Liver (tissue), 9 donors: ENCODE data around the gene UBTF. TPM values are rescaled to one million over a fixed set of nuclear protein-coding genes. Genes with fewer than 3 reads are reported as not detected.

Source experiments
- DNase-seq: peaks from one replicate; pipeline ENCODE4 v3.0.0-alpha.2; 2017; ENCODE audit warnings: low spot score
- H3K27ac ChIP-seq, 2 donors: one replicate each; pipeline ENCODE4 v1.7.0; 2013; ENCODE audit warnings: inconsistent platforms in 2 of 2, low read length in 2 of 2, control low read depth in 1 of 2, low read depth in 1 of 2, mild to moderate bottlenecking in 1 of 2
- H3K27me3 ChIP-seq, 4 donors: one replicate each; pipeline versions ENCODE4 v1.6.1 to v1.7.0; 2013; ENCODE audit warnings: low read length in 3 of 4, inconsistent platforms in 1 of 4, mild to moderate bottlenecking in 1 of 4, moderate library complexity in 1 of 4; ENCODE audit not compliant: control insufficient read depth in 4 of 4, insufficient read depth in 4 of 4
- H3K36me3 ChIP-seq, 4 donors: one replicate each; pipeline versions ENCODE4 v1.6.1 to v1.7.0; 2013; ENCODE audit warnings: low read length in 3 of 4, mild to moderate bottlenecking in 3 of 4, low read depth in 1 of 4, moderate library complexity in 1 of 4; ENCODE audit not compliant: control insufficient read depth in 4 of 4, insufficient read depth in 3 of 4
- H3K4me1 ChIP-seq, 4 donors: one replicate each; pipeline versions ENCODE4 v1.6.1 to v1.7.0; 2013; ENCODE audit warnings: low read length in 3 of 4, mild to moderate bottlenecking in 3 of 4, moderate library complexity in 1 of 4; ENCODE audit not compliant: control insufficient read depth in 4 of 4, insufficient read depth in 4 of 4
- H3K4me3 ChIP-seq, 3 donors: one replicate each; pipeline versions ENCODE4 v1.6.1 to v1.7.0; 2013; ENCODE audit warnings: low read length in 3 of 3, control low read depth in 1 of 3, low read depth in 1 of 3, mild to moderate bottlenecking in 1 of 3
- H3K9ac ChIP-seq, 2 donors: one replicate each; pipeline ENCODE4 v1.7.0; 2013; ENCODE audit warnings: low read length in 2 of 2, mild to moderate bottlenecking in 2 of 2, moderate library complexity in 2 of 2, control low read depth in 1 of 2, low read depth in 1 of 2
- H3K9me3 ChIP-seq, 4 donors: one replicate each; pipeline versions ENCODE4 v1.6.1 to v1.7.0; 2013; ENCODE audit warnings: low read length in 3 of 4; ENCODE audit not compliant: control insufficient read depth in 4 of 4
- EGR1 ChIP-seq, 2 donors: IDR thresholded peaks; 2 replicates each; pipeline ENCODE4 v1.6.1; 2016 to 2018; ENCODE audit warnings: antibody characterized with exemption in 2 of 2, low read depth in 2 of 2
- FOXA1 ChIP-seq: IDR thresholded peaks from 2 replicates; pipeline ENCODE4 v1.6.1; 2016; ENCODE audit warnings: antibody characterized with exemption
- FOXA2 ChIP-seq: IDR thresholded peaks from 2 replicates; pipeline ENCODE4 v1.6.1; 2016; ENCODE audit warnings: antibody characterized with exemption
- GABPA ChIP-seq, 2 donors: IDR thresholded peaks in 1 of 2; conservative IDR thresholded peaks in 1 of 2; 2 replicates each; pipeline ENCODE4 v1.6.1; 2016; ENCODE audit warnings: antibody characterized with exemption in 2 of 2, mild to moderate bottlenecking in 1 of 2, moderate library complexity in 1 of 2
- HNF4A ChIP-seq, 2 donors: conservative IDR thresholded peaks; 2 replicates each; pipeline ENCODE4 v1.6.1; 2016; ENCODE audit warnings: antibody characterized with exemption in 2 of 2, mild to moderate bottlenecking in 2 of 2
- HNF4G ChIP-seq: IDR thresholded peaks from 2 replicates; pipeline ENCODE4 v1.6.1; 2016; ENCODE audit warnings: antibody characterized with exemption
- JUND ChIP-seq, 2 donors: IDR thresholded peaks; 2 replicates each; pipeline ENCODE4 v1.6.1; 2016; ENCODE audit warnings: antibody characterized with exemption in 2 of 2
- NR2F2 ChIP-seq: IDR thresholded peaks from 2 replicates; pipeline ENCODE4 v1.6.1; 2016; ENCODE audit warnings: antibody characterized with exemption
- RAD21 ChIP-seq, 2 donors: IDR thresholded peaks; 2 replicates each; pipeline ENCODE4 v1.6.1; 2016; ENCODE audit warnings: antibody characterized with exemption in 2 of 2, mild to moderate bottlenecking in 2 of 2
- RXRA ChIP-seq, 2 donors: IDR thresholded peaks; 2 replicates each; pipeline ENCODE4 v1.6.1; 2017 to 2018; ENCODE audit warnings: antibody characterized with exemption in 2 of 2, mild to moderate bottlenecking in 1 of 2
- SP1 ChIP-seq: IDR thresholded peaks from 2 replicates; pipeline ENCODE4 v1.6.1; 2018; ENCODE audit warnings: antibody characterized with exemption, mild to moderate bottlenecking
- TAF1 ChIP-seq: conservative IDR thresholded peaks from 2 replicates; pipeline ENCODE4 v1.6.1; 2016; ENCODE audit warnings: antibody characterized with exemption, mild to moderate bottlenecking
- YY1 ChIP-seq: IDR thresholded peaks from 2 replicates; pipeline ENCODE4 v1.6.1; 2016; ENCODE audit warnings: antibody characterized with exemption, mild to moderate bottlenecking
- WGBS: extraction: QIAGEN DNeasy Blood & Tissue Kit; methylation state at CpG from one replicate; pipeline ENCODE4 v1.1.7; 2013; 5-methylcytosine and 5-hydroxymethylcytosine counted together
- polyA plus RNA-seq, 2 donors: library from polyadenylated mRNA; stranded (reverse) in 1 of 2; unstranded in 1 of 2; fragments of 200-250 nt in 1 of 2; fragments of >200 nt in 1 of 2; fragmentation: Nextera tagmentation in 1 of 2; extraction: Ambion mirVana in 1 of 2; gene quantifications; one replicate each; pipeline versions ENCODE4 v1.2.1 to v1.2.3, GENCODE V29; 2013 to 2015
- total RNA-seq, 2 donors: library from RNA; depleted of rRNA; stranded (reverse); fragments of >200 nt; gene quantifications; one replicate each; pipeline ENCODE4 v1.2.3, GENCODE V29; 2014
- TF ChIP-seq, protein P1 (sequence below): fragments of 150-350 bp; IDR thresholded peaks from 2 replicates; pipeline ENCODE4 v1.5.1; 2017; ENCODE audit warnings: improper control_type of control experiment, low read depth, low read length; ENCODE audit not compliant: missing input control
- TF ChIP-seq, protein P2 (sequence below): IDR thresholded peaks from 2 replicates; pipeline ENCODE4 v1.6.1; 2016; ENCODE audit warnings: antibody characterized with exemption
- TF ChIP-seq, protein P3 (sequence below): IDR thresholded peaks from 2 replicates; pipeline ENCODE4 v1.6.1; 2016; ENCODE audit warnings: antibody characterized with exemption
- TF ChIP-seq, protein P4 (sequence below): IDR thresholded peaks from 2 replicates; pipeline ENCODE4 v1.6.1; 2016; ENCODE audit warnings: antibody characterized with exemption
- TF ChIP-seq, protein P5 (sequence below): IDR thresholded peaks from 2 replicates; pipeline ENCODE4 v1.6.1; 2016; ENCODE audit warnings: antibody characterized with exemption, mild to moderate bottlenecking
- donor health status: healthy.
- donor health status: healthy.
- donor health status: healthy.
- donor health status: healthy.
- donor health status: healthy.

UBTF gene
- total and polyA plus RNA-seq, 4 donors, result 12.5 to 39.6 (median 23.9) TPM

DNA sequence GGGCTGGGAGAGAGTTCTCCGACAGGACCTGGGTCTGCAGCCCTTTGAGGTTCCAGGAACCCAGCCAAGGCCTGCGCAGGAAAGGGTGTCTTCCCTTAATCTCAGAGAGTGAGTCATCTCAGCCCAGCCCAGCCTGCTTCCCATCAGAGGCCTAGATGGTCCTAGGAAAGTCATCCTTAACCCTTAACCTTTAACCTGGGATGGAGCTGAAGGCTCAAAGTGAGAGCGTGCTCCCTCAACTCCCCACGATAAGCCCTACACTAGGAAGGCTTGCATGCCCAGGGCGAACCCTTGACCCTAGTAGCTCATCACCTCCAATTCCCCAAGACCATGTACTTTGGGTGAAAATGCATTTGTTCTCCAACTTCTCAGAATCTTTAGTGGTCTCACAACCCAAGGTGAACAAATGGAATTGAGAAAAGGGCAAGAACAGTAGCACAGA lies 15.0 kb downstream of the UBTF start:
- WGBS, result 72% methylated on average over 5 of the region's 5 CpGs
- DNase-seq, result no peak
- no peak overlapping the region for H3K27ac ChIP-seq
- peaks cover 1 to 23% (median 20%) of the 10 kb centered on the region in 4 donors for H3K36me3 ChIP-seq
- H3K4me1 ChIP-seq, result peaks cover 0 to 11% (median 4%) of the 10 kb centered on the region in 4 donors
- H3K27me3 ChIP-seq, result no peaks in the 10 kb centered on the region
- TF ChIP-seq HNF4A (conservative IDR thresholded peaks at IDR 0.05) (no peak), FOXA1 (no peak)
- TF ChIP-seq, protein P1, sequence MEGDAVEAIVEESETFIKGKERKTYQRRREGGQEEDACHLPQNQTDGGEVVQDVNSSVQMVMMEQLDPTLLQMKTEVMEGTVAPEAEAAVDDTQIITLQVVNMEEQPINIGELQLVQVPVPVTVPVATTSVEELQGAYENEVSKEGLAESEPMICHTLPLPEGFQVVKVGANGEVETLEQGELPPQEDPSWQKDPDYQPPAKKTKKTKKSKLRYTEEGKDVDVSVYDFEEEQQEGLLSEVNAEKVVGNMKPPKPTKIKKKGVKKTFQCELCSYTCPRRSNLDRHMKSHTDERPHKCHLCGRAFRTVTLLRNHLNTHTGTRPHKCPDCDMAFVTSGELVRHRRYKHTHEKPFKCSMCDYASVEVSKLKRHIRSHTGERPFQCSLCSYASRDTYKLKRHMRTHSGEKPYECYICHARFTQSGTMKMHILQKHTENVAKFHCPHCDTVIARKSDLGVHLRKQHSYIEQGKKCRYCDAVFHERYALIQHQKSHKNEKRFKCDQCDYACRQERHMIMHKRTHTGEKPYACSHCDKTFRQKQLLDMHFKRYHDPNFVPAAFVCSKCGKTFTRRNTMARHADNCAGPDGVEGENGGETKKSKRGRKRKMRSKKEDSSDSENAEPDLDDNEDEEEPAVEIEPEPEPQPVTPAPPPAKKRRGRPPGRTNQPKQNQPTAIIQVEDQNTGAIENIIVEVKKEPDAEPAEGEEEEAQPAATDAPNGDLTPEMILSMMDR, result no peak
- H3K9me3 ChIP-seq, result no peaks in the 10 kb centered on the region
- H3K4me3 ChIP-seq, result no peak overlapping the region
- no peak overlapping the region for H3K9ac ChIP-seq

DNA sequence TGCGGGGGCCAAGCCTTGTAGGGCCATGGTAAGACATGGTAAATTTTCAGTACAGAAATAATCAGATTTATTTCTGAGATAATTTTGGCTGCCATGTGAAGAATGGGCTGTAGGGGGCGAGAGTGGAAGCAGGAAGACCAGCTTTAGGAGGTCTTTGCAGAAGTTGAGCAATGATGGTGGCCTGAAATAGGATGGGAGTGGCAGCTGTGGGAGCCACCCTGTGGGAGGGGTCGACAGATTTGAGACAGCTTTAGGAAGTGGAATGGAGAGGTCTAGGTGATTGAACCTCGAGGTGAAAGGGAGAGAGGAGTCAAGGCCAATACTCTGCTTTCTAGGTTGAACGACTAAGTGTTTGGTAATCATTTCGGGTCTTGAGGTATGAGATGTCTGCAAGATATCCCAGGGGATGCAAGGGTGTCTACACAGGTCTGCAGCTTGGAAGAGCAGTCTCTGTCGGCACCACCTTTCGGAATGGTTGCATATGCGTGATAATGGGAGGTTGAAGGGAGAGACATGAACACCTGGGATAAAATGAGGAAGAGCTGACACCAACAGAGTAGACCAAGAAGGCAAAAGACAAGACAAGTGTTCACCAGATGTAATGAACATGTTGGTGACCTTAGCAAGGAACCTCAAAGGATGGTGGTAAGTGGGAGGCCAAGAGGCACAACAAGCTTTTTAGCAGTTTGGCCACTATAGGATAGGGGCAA lies 15.6 kb downstream of the UBTF start:
- no peak for DNase-seq
- Histone ChIP-seq H3K36me3 (peaks cover 1 to 19% (median 15%) of the 10 kb centered on the region in 4 donors), H3K9ac (no peak overlapping the region), H3K27ac (no peak overlapping the region), H3K9me3 (no peaks in the 10 kb centered on the region), H3K4me3 (no peak overlapping the region), H3K27me3 (no peaks in the 10 kb centered on the region), H3K4me1 (peaks cover 0 to 11% (median 4%) of the 10 kb centered on the region in 4 donors)
- TF ChIP-seq, protein P1, result peak; percentile 56
- TF ChIP-seq FOXA1, result no peak
- TF ChIP-seq YY1, result no peak
- peak; percentile 58 to 67 for TF ChIP-seq RAD21 (IDR thresholded peaks at IDR 0.05)
- WGBS, result 61% methylated on average over 9 of the region's 9 CpGs

DNA sequence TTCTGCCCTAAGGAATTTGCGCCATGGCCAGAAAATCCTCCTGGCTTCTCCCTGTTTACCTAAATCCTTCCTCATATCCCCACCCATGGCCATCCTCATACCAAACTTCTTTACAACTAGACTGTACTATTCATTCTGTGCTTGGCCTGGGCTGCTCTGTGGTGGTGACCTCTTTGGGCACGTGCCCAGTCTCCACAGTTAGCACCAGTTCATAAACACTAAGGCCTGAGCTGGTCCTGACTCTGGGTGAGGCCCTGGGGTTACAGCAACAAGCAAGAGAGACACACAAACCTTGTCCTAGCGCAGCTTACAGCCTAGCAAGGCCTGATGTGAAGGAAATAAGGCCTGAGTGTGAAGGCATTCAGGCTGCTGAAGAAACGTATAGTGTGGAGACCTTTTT lies 16.7 kb downstream of the UBTF start:
- Histone ChIP-seq H3K27me3 (no peaks in the 10 kb centered on the region), H3K4me3 (no peak overlapping the region), H3K27ac (no peak overlapping the region), H3K9me3 (no peaks in the 10 kb centered on the region), H3K9ac (no peak overlapping the region), H3K4me1 (peaks cover 6 to 14% (median 12%) of the 10 kb centered on the region in 4 donors), H3K36me3 (peaks cover 1 to 11% (median 7%) of the 10 kb centered on the region in 4 donors)
- WGBS, result 78% methylated on average over 4 of the region's 4 CpGs
- DNase-seq, result no peak
- TF ChIP-seq NR2F2, result no peak
- no peak for TF ChIP-seq RAD21 (IDR thresholded peaks at IDR 0.05)
- TF ChIP-seq, protein P2, sequence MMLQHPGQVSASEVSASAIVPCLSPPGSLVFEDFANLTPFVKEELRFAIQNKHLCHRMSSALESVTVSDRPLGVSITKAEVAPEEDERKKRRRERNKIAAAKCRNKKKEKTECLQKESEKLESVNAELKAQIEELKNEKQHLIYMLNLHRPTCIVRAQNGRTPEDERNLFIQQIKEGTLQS, result no peak
- TF ChIP-seq FOXA2, result no peak
- TF ChIP-seq GABPA (IDR thresholded peaks at IDR 0.05 in 1 of 2, conservative IDR thresholded peaks at IDR 0.05 in 1 of 2), result no peak
- TF ChIP-seq HNF4G, result no peak
- TF ChIP-seq HNF4A (conservative IDR thresholded peaks at IDR 0.05), result no peak
- no peak for TF ChIP-seq TAF1
- TF ChIP-seq, protein P3, sequence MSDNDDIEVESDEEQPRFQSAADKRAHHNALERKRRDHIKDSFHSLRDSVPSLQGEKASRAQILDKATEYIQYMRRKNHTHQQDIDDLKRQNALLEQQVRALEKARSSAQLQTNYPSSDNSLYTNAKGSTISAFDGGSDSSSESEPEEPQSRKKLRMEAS, result no peak
- TF ChIP-seq RXRA (IDR thresholded peaks at IDR 0.05), result no peak
- TF ChIP-seq, protein P4, sequence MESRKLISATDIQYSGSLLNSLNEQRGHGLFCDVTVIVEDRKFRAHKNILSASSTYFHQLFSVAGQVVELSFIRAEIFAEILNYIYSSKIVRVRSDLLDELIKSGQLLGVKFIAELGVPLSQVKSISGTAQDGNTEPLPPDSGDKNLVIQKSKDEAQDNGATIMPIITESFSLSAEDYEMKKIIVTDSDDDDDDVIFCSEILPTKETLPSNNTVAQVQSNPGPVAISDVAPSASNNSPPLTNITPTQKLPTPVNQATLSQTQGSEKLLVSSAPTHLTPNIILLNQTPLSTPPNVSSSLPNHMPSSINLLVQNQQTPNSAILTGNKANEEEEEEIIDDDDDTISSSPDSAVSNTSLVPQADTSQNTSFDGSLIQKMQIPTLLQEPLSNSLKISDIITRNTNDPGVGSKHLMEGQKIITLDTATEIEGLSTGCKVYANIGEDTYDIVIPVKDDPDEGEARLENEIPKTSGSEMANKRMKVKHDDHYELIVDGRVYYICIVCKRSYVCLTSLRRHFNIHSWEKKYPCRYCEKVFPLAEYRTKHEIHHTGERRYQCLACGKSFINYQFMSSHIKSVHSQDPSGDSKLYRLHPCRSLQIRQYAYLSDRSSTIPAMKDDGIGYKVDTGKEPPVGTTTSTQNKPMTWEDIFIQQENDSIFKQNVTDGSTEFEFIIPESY, result no peak
- no peak for TF ChIP-seq EGR1 (IDR thresholded peaks at IDR 0.05; ENCODE audit: low read depth in 2 of 2)
- TF ChIP-seq SP1, result no peak
- TF ChIP-seq FOXA1, result no peak
- TF ChIP-seq JUND (IDR thresholded peaks at IDR 0.05), result no peak
- TF ChIP-seq, protein P5, sequence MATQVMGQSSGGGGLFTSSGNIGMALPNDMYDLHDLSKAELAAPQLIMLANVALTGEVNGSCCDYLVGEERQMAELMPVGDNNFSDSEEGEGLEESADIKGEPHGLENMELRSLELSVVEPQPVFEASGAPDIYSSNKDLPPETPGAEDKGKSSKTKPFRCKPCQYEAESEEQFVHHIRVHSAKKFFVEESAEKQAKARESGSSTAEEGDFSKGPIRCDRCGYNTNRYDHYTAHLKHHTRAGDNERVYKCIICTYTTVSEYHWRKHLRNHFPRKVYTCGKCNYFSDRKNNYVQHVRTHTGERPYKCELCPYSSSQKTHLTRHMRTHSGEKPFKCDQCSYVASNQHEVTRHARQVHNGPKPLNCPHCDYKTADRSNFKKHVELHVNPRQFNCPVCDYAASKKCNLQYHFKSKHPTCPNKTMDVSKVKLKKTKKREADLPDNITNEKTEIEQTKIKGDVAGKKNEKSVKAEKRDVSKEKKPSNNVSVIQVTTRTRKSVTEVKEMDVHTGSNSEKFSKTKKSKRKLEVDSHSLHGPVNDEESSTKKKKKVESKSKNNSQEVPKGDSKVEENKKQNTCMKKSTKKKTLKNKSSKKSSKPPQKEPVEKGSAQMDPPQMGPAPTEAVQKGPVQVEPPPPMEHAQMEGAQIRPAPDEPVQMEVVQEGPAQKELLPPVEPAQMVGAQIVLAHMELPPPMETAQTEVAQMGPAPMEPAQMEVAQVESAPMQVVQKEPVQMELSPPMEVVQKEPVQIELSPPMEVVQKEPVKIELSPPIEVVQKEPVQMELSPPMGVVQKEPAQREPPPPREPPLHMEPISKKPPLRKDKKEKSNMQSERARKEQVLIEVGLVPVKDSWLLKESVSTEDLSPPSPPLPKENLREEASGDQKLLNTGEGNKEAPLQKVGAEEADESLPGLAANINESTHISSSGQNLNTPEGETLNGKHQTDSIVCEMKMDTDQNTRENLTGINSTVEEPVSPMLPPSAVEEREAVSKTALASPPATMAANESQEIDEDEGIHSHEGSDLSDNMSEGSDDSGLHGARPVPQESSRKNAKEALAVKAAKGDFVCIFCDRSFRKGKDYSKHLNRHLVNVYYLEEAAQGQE, result no peak
